WTC11 (cell line): ENCODE results near the gene NOXA1. TPM values are rescaled to one million over a fixed set of nuclear protein-coding genes. Genes with fewer than 3 reads are reported as not detected.

ENCODE experiments used
- ATF1 ChIP-seq: sonication (generic); formaldehyde crosslinking; IDR thresholded peaks from 2 replicates; pipeline ENCODE4 v1.8.1; 2023; ENCODE audit warnings: mild to moderate bottlenecking, moderate library complexity, missing genetic modification reagents
- ELF4 ChIP-seq: sonication (generic); formaldehyde crosslinking; IDR thresholded peaks from 2 replicates; pipeline ENCODE4 v1.8.1; 2022; ENCODE audit warnings: low read depth, mild to moderate bottlenecking, moderate library complexity, missing genetic modification reagents
- FOXJ3 ChIP-seq: sonication (generic); formaldehyde crosslinking; IDR thresholded peaks from 2 replicates; pipeline ENCODE4 v1.9.0; 2021; ENCODE audit warnings: missing genetic modification reagents, mild to moderate bottlenecking, borderline replicate concordance
- FOXP1 ChIP-seq: sonication (generic); formaldehyde crosslinking; IDR thresholded peaks from 2 replicates; pipeline ENCODE4 v1.8.0; 2022; ENCODE audit warnings: missing genetic modification reagents, mild to moderate bottlenecking, moderate library complexity, borderline replicate concordance
- GABPB1 ChIP-seq: sonication (generic); formaldehyde crosslinking; IDR thresholded peaks from 2 replicates; pipeline ENCODE4 v1.8.1; 2023; ENCODE audit warnings: mild to moderate bottlenecking, missing genetic modification reagents
- GTF2I ChIP-seq: fragments of 250-450 bp; sonication (Bioruptor Pico); conservative IDR thresholded peaks from 2 replicates; pipeline ENCODE4 v1.4.0; 2021; ENCODE audit warnings: mild to moderate bottlenecking
- MXD4 ChIP-seq: fragments of 250-450 bp; sonication (Bioruptor Pico); IDR thresholded peaks from 2 replicates; pipeline ENCODE4 v1.8.0; 2021; ENCODE audit warnings: mild to moderate bottlenecking, moderate library complexity, borderline replicate concordance
- NFATC4 ChIP-seq: fragments of 250-450 bp; sonication (Bioruptor Pico); IDR thresholded peaks from 2 replicates; pipeline ENCODE4 v1.9.0; 2021; ENCODE audit warnings: mild to moderate bottlenecking
- NR1H2 ChIP-seq: sonication (generic); formaldehyde crosslinking; IDR thresholded peaks from 2 replicates; pipeline ENCODE4 v1.9.0; 2021; ENCODE audit warnings: mild to moderate bottlenecking, moderate library complexity, missing genetic modification reagents
- PRRX2 ChIP-seq: fragments of 250-450 bp; sonication (Bioruptor Pico); IDR thresholded peaks from 2 replicates; pipeline ENCODE4 v1.8.0; 2021; ENCODE audit warnings: mild to moderate bottlenecking
- SOX15 ChIP-seq: fragments of 250-450 bp; sonication (Bioruptor Pico); IDR thresholded peaks from 2 replicates; pipeline ENCODE4 v1.9.0; 2021; ENCODE audit warnings: mild to moderate bottlenecking
- TCF7 ChIP-seq: sonication (generic); formaldehyde crosslinking; IDR thresholded peaks from 2 replicates; pipeline ENCODE4 v1.8.0; 2022; ENCODE audit warnings: mild to moderate bottlenecking, low read depth, missing genetic modification reagents, moderate library complexity
- ZBTB21 ChIP-seq: sonication (generic); formaldehyde crosslinking; IDR thresholded peaks from 2 replicates; pipeline ENCODE4 v1.8.1; 2023; ENCODE audit warnings: mild to moderate bottlenecking, missing genetic modification reagents, borderline replicate concordance
- ZNF317 ChIP-seq: sonication (generic); formaldehyde crosslinking; IDR thresholded peaks from 2 replicates; pipeline ENCODE4 v1.8.1; 2023; ENCODE audit warnings: low read depth, mild to moderate bottlenecking, moderate library complexity, missing genetic modification reagents, borderline replicate concordance
- ZNF396 ChIP-seq: fragments of 250-450 bp; sonication (Bioruptor Pico); IDR thresholded peaks from 2 replicates; pipeline ENCODE4 v1.8.0; 2021; ENCODE audit warnings: mild to moderate bottlenecking, moderate library complexity, borderline replicate concordance
- total RNA-seq: library from RNA; stranded (reverse); gene quantifications from 3 replicates; pipeline ENCODE4 v1.2.3, GENCODE V29; 2021
- TF ChIP-seq, protein P1 (sequence below): sonication (generic); formaldehyde crosslinking; IDR thresholded peaks from 2 replicates; pipeline ENCODE4 v1.8.0; 2022; ENCODE audit warnings: mild to moderate bottlenecking, missing genetic modification reagents
- TF ChIP-seq, protein P2 (sequence below): fragments of 250-450 bp; sonication (Bioruptor Pico); IDR thresholded peaks from 2 replicates; pipeline ENCODE4 v2.1.2; 2022; ENCODE audit warnings: mild to moderate bottlenecking, moderate library complexity
- TF ChIP-seq, protein P3 (sequence below): sonication (generic); formaldehyde crosslinking; IDR thresholded peaks from 2 replicates; pipeline ENCODE4 v1.8.1; 2023; ENCODE audit warnings: mild to moderate bottlenecking, missing genetic modification reagents, moderate library complexity
- TF ChIP-seq, protein P4 (sequence below): sonication (generic); formaldehyde crosslinking; IDR thresholded peaks from 2 replicates; pipeline ENCODE4 v1.8.1; 2022; ENCODE audit warnings: mild to moderate bottlenecking, moderate library complexity, missing genetic modification reagents
- TF ChIP-seq, protein P5 (sequence below): sonication (generic); formaldehyde crosslinking; IDR thresholded peaks from 2 replicates; pipeline ENCODE4 v1.8.0; 2022; ENCODE audit warnings: mild to moderate bottlenecking, missing genetic modification reagents
- TF ChIP-seq, protein P6 (sequence below): fragments of 200-600 bp; IDR thresholded peaks from 2 replicates; pipeline ENCODE4 v1.8.0; 2022; ENCODE audit warnings: antibody characterized with exemption
- TF ChIP-seq, protein P7 (sequence below): fragments of 250-450 bp; sonication (Bioruptor Pico); IDR thresholded peaks from 2 replicates; pipeline ENCODE4 v1.9.0; 2021; ENCODE audit warnings: mild to moderate bottlenecking, borderline replicate concordance
- TF ChIP-seq, protein P8 (sequence below): sonication (generic); formaldehyde crosslinking; IDR thresholded peaks from 2 replicates; pipeline ENCODE4 v1.8.1; 2022; ENCODE audit warnings: missing genetic modification reagents, borderline replicate concordance

Gene NOXA1
- total RNA-seq, 1 experiment from 2014 or later = 2.9 TPM

DNA sequence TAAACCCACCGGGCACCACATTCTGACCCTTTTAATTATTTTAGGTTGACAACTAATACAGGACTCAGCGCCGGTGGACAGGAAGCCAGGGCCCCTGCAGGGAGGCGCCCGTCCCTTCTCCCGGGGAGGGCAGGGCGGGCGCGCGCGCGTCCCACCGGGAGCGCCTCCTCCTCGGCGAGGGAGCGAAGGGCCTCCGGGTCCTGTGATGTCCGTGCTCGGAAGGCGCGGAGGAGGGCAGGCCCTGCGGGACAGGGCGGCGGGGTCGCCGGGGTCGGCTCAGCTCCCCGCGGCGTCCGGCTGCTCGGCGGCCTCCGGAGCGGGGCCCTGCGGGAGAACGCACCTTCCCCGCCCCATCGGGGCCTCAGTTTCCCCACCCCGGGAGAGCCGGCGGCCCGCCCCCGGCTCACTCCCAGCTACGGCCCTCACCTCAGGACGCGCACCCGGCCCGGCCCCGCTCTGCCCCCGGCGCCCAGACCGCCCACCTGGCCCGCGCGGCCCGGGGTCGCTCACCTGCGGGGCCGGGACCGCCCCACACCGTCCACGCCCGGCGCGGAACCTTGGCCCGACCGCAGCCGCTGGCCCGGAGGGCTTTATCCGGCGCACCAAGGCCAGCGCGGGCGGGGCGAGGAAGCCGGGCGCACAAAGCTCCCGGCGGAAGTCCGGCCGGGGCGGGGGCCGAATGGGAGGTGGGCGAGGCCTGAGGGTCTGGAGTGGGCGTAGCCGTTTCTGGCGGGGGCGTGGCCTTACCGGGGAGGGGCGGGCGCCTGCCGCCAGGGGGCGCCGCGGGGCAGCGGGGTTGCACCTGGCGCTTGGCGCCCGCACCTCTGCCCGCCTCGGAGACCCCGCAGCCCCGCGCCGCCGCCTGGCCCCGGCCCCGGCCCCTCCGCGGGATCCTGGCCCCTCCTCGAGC, at the start of gene NOXA1, which contains the start of gene EXD3 (continued):
- TF ChIP-seq ELF4 (CRISPR knock-in tag) (no peak), NR1H2 (CRISPR knock-in tag) (no peak), FOXJ3 (CRISPR knock-in tag) (no peak), TCF7 (CRISPR knock-in tag) (no peak; the same call in 1 of the 2 replicates), ZNF317 (no peak), ATF1 (CRISPR knock-in tag) (no peak), PRRX2 (no peak), ZBTB21 (CRISPR knock-in tag) (no peak), FOXP1 (CRISPR knock-in tag) (peak; percentile 45; the same call in 1 of the 2 replicates), SOX15 (CRISPR knock-in tag) (no peak), GABPB1 (peak; percentile 83), ZNF396 (CRISPR knock-in tag) (no peak), MXD4 (no peak), NFATC4 (no peak), GTF2I (CRISPR knock-in tag) (no peak)
- TF ChIP-seq, protein P1, sequence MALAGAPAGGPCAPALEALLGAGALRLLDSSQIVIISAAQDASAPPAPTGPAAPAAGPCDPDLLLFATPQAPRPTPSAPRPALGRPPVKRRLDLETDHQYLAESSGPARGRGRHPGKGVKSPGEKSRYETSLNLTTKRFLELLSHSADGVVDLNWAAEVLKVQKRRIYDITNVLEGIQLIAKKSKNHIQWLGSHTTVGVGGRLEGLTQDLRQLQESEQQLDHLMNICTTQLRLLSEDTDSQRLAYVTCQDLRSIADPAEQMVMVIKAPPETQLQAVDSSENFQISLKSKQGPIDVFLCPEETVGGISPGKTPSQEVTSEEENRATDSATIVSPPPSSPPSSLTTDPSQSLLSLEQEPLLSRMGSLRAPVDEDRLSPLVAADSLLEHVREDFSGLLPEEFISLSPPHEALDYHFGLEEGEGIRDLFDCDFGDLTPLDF = no peak
- TF ChIP-seq, protein P2, sequence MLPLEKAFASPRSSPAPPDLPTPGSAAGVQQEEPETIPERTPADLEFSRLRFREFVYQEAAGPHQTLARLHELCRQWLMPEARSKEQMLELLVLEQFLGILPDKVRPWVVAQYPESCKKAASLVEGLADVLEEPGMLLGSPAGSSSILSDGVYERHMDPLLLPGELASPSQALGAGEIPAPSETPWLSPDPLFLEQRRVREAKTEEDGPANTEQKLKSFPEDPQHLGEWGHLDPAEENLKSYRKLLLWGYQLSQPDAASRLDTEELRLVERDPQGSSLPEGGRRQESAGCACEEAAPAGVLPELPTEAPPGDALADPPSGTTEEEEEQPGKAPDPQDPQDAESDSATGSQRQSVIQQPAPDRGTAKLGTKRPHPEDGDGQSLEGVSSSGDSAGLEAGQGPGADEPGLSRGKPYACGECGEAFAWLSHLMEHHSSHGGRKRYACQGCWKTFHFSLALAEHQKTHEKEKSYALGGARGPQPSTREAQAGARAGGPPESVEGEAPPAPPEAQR (CRISPR knock-in tag) = no peak
- TF ChIP-seq, protein P3, sequence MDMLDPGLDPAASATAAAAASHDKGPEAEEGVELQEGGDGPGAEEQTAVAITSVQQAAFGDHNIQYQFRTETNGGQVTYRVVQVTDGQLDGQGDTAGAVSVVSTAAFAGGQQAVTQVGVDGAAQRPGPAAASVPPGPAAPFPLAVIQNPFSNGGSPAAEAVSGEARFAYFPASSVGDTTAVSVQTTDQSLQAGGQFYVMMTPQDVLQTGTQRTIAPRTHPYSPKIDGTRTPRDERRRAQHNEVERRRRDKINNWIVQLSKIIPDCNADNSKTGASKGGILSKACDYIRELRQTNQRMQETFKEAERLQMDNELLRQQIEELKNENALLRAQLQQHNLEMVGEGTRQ (CRISPR knock-in tag) = 0 out of 2 replicates have a peak, but pooled peaks have one; percentile 22
- TF ChIP-seq, protein P4, sequence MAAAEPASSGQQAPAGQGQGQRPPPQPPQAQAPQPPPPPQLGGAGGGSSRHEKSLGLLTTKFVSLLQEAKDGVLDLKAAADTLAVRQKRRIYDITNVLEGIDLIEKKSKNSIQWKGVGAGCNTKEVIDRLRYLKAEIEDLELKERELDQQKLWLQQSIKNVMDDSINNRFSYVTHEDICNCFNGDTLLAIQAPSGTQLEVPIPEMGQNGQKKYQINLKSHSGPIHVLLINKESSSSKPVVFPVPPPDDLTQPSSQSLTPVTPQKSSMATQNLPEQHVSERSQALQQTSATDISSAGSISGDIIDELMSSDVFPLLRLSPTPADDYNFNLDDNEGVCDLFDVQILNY (CRISPR knock-in tag) = peak; percentile 45; the same call in 1 of the 2 replicates
- TF ChIP-seq, protein P5, sequence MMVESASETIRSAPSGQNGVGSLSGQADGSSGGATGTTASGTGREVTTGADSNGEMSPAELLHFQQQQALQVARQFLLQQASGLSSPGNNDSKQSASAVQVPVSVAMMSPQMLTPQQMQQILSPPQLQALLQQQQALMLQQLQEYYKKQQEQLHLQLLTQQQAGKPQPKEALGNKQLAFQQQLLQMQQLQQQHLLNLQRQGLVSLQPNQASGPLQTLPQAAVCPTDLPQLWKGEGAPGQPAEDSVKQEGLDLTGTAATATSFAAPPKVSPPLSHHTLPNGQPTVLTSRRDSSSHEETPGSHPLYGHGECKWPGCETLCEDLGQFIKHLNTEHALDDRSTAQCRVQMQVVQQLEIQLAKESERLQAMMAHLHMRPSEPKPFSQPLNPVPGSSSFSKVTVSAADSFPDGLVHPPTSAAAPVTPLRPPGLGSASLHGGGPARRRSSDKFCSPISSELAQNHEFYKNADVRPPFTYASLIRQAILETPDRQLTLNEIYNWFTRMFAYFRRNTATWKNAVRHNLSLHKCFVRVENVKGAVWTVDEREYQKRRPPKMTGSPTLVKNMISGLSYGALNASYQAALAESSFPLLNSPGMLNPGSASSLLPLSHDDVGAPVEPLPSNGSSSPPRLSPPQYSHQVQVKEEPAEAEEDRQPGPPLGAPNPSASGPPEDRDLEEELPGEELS = peak; percentile 26; the same call in 1 of the 2 replicates
- TF ChIP-seq, protein P6, sequence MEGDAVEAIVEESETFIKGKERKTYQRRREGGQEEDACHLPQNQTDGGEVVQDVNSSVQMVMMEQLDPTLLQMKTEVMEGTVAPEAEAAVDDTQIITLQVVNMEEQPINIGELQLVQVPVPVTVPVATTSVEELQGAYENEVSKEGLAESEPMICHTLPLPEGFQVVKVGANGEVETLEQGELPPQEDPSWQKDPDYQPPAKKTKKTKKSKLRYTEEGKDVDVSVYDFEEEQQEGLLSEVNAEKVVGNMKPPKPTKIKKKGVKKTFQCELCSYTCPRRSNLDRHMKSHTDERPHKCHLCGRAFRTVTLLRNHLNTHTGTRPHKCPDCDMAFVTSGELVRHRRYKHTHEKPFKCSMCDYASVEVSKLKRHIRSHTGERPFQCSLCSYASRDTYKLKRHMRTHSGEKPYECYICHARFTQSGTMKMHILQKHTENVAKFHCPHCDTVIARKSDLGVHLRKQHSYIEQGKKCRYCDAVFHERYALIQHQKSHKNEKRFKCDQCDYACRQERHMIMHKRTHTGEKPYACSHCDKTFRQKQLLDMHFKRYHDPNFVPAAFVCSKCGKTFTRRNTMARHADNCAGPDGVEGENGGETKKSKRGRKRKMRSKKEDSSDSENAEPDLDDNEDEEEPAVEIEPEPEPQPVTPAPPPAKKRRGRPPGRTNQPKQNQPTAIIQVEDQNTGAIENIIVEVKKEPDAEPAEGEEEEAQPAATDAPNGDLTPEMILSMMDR = peak; percentile 66; the same call in 1 of the 2 replicates
- TF ChIP-seq, protein P7, sequence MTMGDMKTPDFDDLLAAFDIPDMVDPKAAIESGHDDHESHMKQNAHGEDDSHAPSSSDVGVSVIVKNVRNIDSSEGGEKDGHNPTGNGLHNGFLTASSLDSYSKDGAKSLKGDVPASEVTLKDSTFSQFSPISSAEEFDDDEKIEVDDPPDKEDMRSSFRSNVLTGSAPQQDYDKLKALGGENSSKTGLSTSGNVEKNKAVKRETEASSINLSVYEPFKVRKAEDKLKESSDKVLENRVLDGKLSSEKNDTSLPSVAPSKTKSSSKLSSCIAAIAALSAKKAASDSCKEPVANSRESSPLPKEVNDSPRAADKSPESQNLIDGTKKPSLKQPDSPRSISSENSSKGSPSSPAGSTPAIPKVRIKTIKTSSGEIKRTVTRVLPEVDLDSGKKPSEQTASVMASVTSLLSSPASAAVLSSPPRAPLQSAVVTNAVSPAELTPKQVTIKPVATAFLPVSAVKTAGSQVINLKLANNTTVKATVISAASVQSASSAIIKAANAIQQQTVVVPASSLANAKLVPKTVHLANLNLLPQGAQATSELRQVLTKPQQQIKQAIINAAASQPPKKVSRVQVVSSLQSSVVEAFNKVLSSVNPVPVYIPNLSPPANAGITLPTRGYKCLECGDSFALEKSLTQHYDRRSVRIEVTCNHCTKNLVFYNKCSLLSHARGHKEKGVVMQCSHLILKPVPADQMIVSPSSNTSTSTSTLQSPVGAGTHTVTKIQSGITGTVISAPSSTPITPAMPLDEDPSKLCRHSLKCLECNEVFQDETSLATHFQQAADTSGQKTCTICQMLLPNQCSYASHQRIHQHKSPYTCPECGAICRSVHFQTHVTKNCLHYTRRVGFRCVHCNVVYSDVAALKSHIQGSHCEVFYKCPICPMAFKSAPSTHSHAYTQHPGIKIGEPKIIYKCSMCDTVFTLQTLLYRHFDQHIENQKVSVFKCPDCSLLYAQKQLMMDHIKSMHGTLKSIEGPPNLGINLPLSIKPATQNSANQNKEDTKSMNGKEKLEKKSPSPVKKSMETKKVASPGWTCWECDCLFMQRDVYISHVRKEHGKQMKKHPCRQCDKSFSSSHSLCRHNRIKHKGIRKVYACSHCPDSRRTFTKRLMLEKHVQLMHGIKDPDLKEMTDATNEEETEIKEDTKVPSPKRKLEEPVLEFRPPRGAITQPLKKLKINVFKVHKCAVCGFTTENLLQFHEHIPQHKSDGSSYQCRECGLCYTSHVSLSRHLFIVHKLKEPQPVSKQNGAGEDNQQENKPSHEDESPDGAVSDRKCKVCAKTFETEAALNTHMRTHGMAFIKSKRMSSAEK (CRISPR knock-in tag) = no peak
- TF ChIP-seq, protein P8, sequence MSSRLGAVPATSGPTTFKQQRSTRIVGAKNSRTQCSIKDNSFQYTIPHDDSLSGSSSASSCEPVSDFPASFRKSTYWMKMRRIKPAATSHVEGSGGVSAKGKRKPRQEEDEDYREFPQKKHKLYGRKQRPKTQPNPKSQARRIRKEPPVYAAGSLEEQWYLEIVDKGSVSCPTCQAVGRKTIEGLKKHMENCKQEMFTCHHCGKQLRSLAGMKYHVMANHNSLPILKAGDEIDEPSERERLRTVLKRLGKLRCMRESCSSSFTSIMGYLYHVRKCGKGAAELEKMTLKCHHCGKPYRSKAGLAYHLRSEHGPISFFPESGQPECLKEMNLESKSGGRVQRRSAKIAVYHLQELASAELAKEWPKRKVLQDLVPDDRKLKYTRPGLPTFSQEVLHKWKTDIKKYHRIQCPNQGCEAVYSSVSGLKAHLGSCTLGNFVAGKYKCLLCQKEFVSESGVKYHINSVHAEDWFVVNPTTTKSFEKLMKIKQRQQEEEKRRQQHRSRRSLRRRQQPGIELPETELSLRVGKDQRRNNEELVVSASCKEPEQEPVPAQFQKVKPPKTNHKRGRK (CRISPR knock-in tag) = no peak
